K562 (cell line): ENCODE measurements around the gene ESAM. TPM values are rescaled to one million over a fixed set of nuclear protein-coding genes. Genes with fewer than 3 reads are reported as not detected.

Experiments used
- DLX4 ChIP-seq: fragments of 250-450 bp; sonication (Bioruptor Pico); IDR thresholded peaks from 2 replicates; pipeline ENCODE4 v1.6.1; 2021; ENCODE audit warnings: mild to moderate bottlenecking
- FOXA1 ChIP-seq: fragments of 450-650 bp; IDR thresholded peaks from 2 replicates; pipeline ENCODE4 v1.6.1; 2016; ENCODE audit warnings: mild to moderate bottlenecking, borderline replicate concordance
- GATAD2B ChIP-seq: fragments of 450-650 bp; IDR thresholded peaks from 2 replicates; pipeline ENCODE4 v1.6.1; 2017; ENCODE audit warnings: mild to moderate bottlenecking, borderline replicate concordance
- HMGXB4 ChIP-seq: sonication (generic); formaldehyde crosslinking; IDR thresholded peaks from 2 replicates; pipeline ENCODE4 v1.8.1; 2023; ENCODE audit warnings: mild to moderate bottlenecking, missing genetic modification reagents
- IFI16 ChIP-seq: fragments of 250-450 bp; sonication (Bioruptor Pico); IDR thresholded peaks from 2 replicates; pipeline ENCODE4 v2.1.2; 2022; ENCODE audit warnings: mild to moderate bottlenecking, inconsistent platforms
- MAFF ChIP-seq: IDR thresholded peaks from 2 replicates; pipeline ENCODE4 v1.6.1; 2012; ENCODE audit warnings: low read length, improper control_type of control experiment
- MAX ChIP-seq: sonication (generic); formaldehyde crosslinking; IDR thresholded peaks from 2 replicates; pipeline ENCODE4 v1.9.0; 2022; ENCODE audit warnings: mild to moderate bottlenecking, missing genetic modification reagents
- ZNF121 ChIP-seq: sonication (generic); formaldehyde crosslinking; conservative IDR thresholded peaks from 2 replicates; pipeline ENCODE4 v1.8.0; 2022; ENCODE audit warnings: missing genetic modification reagents
- ZNF184 ChIP-seq: sonication (generic); formaldehyde crosslinking; IDR thresholded peaks from 2 replicates; pipeline ENCODE4 v1.5.0; 2020; ENCODE audit warnings: missing genetic modification reagents
- ZNF76 ChIP-seq: fragments of 250-450 bp; sonication (Bioruptor Pico); IDR thresholded peaks from 2 replicates; pipeline ENCODE4 v1.4.0; 2020; ENCODE audit warnings: mild to moderate bottlenecking, moderate library complexity, borderline replicate concordance
- polyA plus RNA-seq, 8 experiments: library from polyadenylated mRNA; depleted of rRNA in 4 of 8; stranded (reverse) in 5 of 8; unstranded in 3 of 8; fragments of >200 nt; fragmentation: Nextera tagmentation in 2 of 8; fragmentation: Illumina TruSeq in 1 of 8; extraction: Ambion mirVana in 2 of 8; extraction: Trizol in 1 of 8; gene quantifications; 2 replicates each; pipeline versions ENCODE4 v1.2.1 to v1.2.3, GENCODE V29; 2011 to 2014; ENCODE audit warnings: inconsistent platforms in 1 of 8, missing spikeins in 1 of 8
- total RNA-seq, 7 experiments: library from RNA; depleted of rRNA in 6 of 7; stranded (reverse); fragments of >200 nt in 6 of 7; fragmentation: Illumina TruSeq in 2 of 7; extraction: Trizol in 2 of 7; gene quantifications; 2 replicates each; pipeline versions ENCODE4 v1.2.1 to v1.2.3, GENCODE V29; 2011 to 2021; ENCODE audit warnings: low replicate concordance in 1 of 7

The ESAM gene
- total and polyA plus RNA-seq, 9 of the 15 experiments (the other 6 are each of a cell fraction or from before 2014, with no cell fraction given), result 0.06 to 1.5 (median 0.22) TPM

- TF ChIP-seq MAFF, result no peak
- no peak for TF ChIP-seq FOXA1
- TF ChIP-seq IFI16 (CRISPR knock-in tag), result no peak
- no peak for TF ChIP-seq ZNF184 (CRISPR knock-in tag)
- TF ChIP-seq DLX4 (CRISPR knock-in tag), result no peak
- no peak for TF ChIP-seq MAX (CRISPR knock-in tag)
- TF ChIP-seq HMGXB4 (CRISPR knock-in tag), result no peak
- no peak for TF ChIP-seq ZNF121 (CRISPR knock-in tag)
- no peak for TF ChIP-seq GATAD2B
- TF ChIP-seq ZNF76, result no peak
- TF ChIP-seq, all 486 proteins: peak for 12
Measured at GRCh38 chr11:124758355-124759265, 3.5 kb downstream of the ESAM start (continued).
